Fibroblast of pulmonary artery (primary cell): ENCODE measurements around the gene BAZ1B.
"Not testable (repeated sequence)": the region's sequence is repeated elsewhere in the genome, so short reads cannot be mapped to it uniquely, and the experiment has no call there.

Experiments used
- DNase-seq: peaks from one replicate; pipeline ENCODE4 v3.0.0-alpha.2; 2010; ENCODE audit warnings: low read depth
- H3K4me3 ChIP-seq: replicated peaks from 2 replicates; pipeline ENCODE4 v1.5.1; 2011; ENCODE audit warnings: low read depth, mild to moderate bottlenecking, control low read depth, low read length, moderate library complexity
- CTCF ChIP-seq: IDR thresholded peaks from 2 replicates; pipeline ENCODE4 v1.5.1; 2011; ENCODE audit warnings: mild to moderate bottlenecking, control low read depth, low read length, inconsistent platforms; ENCODE audit errors: missing control alignments

BAZ1B gene

GRCh38 chr7:73522105-73522872, at the start of gene BAZ1B:
TSS of gene BAZ1B (minus strand) at chr7:73522293. CDS start at chr7:73521933, 360 bp downstream.
- peak within 1 kb of the TSS; percentile 67 for H3K4me3 ChIP-seq
- TF ChIP-seq CTCF, result no peak
- peak; percentile 99 for DNase-seq

- no peak for TF ChIP-seq CTCF
- H3K4me3 ChIP-seq, result no peak overlapping the region
- DNase-seq, result no peak
These were observed 48.9 kb upstream of the BAZ1B start for GRCh38 chr7:73570977-73571376.

GRCh38 chr7:73570521-73570920, 48.4 kb upstream of the BAZ1B start:
- DNase-seq, result no peak
- TF ChIP-seq CTCF, result no peak

GRCh38 chr7:73569042-73569608, 47.0 kb upstream of the BAZ1B start:
- DNase-seq, result no peak
- no peak for TF ChIP-seq CTCF
- no peak overlapping the region for H3K4me3 ChIP-seq

More at GRCh38 chr7:73570521-73570920, 48.4 kb upstream of the BAZ1B start:
- H3K4me3 ChIP-seq, result no peak overlapping the region

- TF ChIP-seq CTCF, result no peak
- H3K4me3 ChIP-seq, result no peak overlapping the region
- no peak for DNase-seq
These were observed 46.0 kb upstream of the BAZ1B start for GRCh38 chr7:73567846-73568685.

- no peak overlapping the region for H3K4me3 ChIP-seq
- no peak for TF ChIP-seq CTCF
- no peak for DNase-seq
These were observed 45.0 kb upstream of the BAZ1B start for GRCh38 chr7:73567140-73567539.

GRCh38 chr7:73566431-73566830, 44.3 kb upstream of the BAZ1B start:
- not testable (repeated sequence) for H3K4me3 ChIP-seq

More at GRCh38 chr7:73566431-73566830, 44.3 kb upstream of the BAZ1B start:
- DNase-seq, result not testable (repeated sequence)
